ENCODE measurements around the gene PRKCZ.

The PRKCZ gene

DNA sequence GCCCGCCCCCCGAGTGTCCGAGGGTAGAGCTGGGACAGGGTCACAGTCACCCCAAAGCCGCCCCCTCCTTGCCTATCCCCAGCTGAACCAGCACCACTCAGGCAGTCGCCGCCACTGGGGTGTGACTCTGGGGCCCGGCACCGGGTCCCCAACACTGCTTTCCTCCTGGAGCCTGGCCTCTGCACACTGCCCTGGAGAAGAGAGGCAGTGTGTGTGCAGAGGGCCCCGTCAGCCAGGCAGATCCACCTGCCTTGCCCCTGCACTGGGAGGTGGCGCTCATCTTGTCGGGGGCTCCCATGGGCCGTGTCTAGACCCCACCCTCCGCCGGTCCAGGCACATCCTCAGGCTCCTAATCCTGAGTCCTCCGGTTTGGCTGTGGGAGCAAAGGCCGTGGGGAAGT is 128.7 kb downstream of the PRKCZ start:
- no peak overlapping the region for H3K4me3 ChIP-seq (ENCODE audit: low read depth, low read length)
- DNase-seq (ENCODE audit: low read depth), result no peak
- TF ChIP-seq, protein P1, sequence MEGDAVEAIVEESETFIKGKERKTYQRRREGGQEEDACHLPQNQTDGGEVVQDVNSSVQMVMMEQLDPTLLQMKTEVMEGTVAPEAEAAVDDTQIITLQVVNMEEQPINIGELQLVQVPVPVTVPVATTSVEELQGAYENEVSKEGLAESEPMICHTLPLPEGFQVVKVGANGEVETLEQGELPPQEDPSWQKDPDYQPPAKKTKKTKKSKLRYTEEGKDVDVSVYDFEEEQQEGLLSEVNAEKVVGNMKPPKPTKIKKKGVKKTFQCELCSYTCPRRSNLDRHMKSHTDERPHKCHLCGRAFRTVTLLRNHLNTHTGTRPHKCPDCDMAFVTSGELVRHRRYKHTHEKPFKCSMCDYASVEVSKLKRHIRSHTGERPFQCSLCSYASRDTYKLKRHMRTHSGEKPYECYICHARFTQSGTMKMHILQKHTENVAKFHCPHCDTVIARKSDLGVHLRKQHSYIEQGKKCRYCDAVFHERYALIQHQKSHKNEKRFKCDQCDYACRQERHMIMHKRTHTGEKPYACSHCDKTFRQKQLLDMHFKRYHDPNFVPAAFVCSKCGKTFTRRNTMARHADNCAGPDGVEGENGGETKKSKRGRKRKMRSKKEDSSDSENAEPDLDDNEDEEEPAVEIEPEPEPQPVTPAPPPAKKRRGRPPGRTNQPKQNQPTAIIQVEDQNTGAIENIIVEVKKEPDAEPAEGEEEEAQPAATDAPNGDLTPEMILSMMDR (IDR thresholded peaks at IDR 0.05; ENCODE audit: control insufficient read depth, extremely low read depth, insufficient read depth), result no peak

DNA sequence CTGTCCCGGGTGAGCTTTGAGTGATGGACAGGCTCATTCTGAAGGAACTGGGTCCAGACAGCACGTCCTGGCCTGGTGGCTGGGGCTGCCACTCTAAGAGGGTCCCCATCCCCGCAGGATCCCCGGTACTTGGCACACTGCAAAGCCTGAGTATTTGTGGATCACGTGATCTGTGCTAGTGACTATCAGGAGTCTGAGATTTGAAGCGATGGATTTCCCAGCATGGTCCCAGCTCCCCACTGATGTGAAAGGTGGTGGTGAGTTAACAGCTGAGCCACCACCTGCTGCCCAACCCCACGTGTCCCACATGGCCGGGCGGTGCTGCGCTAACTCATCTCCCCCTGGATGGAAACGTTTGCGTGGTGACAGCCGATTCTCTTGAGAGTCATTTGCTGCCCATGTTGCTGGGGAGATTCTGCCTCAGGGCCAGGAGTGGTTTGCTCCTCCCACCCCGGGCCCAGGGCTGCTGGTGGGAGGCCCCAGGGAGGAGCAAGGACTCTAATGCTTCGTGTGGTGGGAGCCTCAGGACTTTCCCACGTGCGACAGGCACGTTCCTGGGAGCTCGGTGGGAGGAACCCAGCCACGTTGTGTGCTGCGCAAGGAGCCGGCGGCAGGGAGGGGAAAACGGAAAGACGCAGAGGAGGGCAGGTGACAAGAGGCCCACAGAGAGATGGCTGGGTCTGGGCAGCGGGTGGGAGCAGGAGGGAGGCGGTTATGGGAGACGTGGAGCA is 129.2 kb downstream of the PRKCZ start:
- no peak for DNase-seq (ENCODE audit: low read depth)
- no peak overlapping the region for H3K4me3 ChIP-seq (ENCODE audit: low read depth, low read length)

DNA sequence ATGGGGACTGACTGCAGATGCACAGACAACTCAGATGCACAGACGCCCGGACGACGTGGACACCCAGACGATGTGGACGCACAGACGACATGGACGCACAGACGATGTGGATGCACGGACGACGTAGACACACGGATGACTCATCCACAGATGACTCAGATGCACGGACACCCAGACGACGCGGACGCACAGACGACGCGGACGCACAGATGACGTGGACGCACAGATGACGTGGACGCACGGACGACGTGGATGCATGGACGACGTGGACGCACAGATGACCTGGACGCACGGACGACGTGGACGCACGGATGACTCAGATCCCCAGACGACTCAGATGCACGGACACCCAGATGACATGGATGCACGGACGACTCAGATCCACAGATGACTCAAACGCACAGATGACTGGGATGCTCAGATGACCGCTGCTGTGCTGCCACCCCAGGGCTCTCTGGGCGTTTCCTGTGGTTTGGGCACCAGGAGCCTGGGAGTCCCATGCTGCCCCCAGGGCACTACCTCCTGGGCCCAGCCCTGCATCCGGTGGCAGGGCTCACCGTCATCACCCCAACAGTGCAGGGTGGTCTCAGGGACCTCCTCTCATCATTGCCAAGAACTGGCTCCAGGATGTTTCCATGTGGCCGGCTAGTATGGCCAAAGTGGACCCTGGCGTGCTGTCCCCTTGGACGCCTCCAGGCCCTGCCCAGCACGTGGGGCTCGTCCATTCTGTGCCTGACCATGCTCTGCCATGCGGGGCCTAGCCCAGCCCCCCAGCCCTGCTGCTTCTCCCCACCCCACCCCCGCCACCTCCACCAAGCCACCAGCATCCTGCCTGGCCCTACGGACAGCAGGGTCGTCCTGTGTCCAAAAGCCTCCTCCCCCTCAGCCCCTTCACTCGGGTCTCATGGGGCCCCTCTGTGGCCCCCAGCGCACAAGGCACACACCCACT is 130.4 kb downstream of the PRKCZ start:
- H3K4me3 ChIP-seq (ENCODE audit: low read depth, low read length), result no peak overlapping the region
- TF ChIP-seq, protein P1 (IDR thresholded peaks at IDR 0.05; ENCODE audit: control insufficient read depth, extremely low read depth, insufficient read depth), result no peak
- DNase-seq (ENCODE audit: low read depth), result no peak

More for the DNA sequence above, 129.2 kb downstream of the PRKCZ start:
- TF ChIP-seq, protein P1 (IDR thresholded peaks at IDR 0.05; ENCODE audit: control insufficient read depth, extremely low read depth, insufficient read depth), result no peak

DNA sequence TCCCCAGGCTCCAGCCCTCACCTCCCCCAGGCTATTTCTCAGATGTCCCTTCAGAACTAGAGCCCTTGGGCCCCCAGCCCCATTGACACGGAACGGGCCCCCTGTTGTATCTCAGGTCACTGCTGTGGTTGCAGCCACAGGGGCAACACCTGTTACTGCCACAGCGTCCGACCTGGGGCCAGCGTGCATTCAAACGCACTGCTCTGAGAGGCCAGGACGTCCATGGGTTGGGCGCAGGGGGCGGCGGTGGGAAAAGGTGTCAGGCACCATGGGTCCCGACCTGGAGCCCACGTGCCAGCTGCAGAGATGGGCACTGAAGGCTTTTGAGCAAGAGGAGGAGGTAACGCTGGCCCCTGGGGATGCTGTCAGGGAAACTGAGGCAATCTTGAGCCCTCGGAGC is 131.1 kb downstream of the PRKCZ start:
- no peak for DNase-seq (ENCODE audit: low read depth)
- TF ChIP-seq, protein P1 (IDR thresholded peaks at IDR 0.05; ENCODE audit: control insufficient read depth, extremely low read depth, insufficient read depth), result no peak
- no peak overlapping the region for H3K4me3 ChIP-seq (ENCODE audit: low read depth, low read length)

DNA sequence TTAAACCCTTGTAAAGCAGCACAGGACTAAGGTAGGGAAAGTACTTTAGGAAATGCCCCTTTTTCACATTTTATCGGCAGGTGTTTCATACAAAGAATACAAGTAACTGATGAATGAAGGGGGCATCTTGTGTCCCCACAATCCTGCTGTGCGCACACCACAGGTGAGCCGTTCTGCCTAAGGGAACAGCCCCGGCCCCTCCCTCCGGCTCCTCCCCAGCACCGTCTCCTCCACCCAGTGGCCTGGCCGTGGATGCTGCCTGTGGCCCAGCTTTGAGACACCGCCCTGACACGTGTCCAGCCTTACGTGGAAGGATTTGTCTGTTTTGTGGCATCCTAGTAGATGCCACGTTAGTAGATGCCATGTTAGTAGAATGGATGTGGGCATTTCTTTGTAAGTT is 131.5 kb downstream of the PRKCZ start:
- DNase-seq (ENCODE audit: low read depth), result no peak
- no peak overlapping the region for H3K4me3 ChIP-seq (ENCODE audit: low read depth, low read length)
- TF ChIP-seq, protein P1 (IDR thresholded peaks at IDR 0.05; ENCODE audit: control insufficient read depth, extremely low read depth, insufficient read depth), result no peak

DNA sequence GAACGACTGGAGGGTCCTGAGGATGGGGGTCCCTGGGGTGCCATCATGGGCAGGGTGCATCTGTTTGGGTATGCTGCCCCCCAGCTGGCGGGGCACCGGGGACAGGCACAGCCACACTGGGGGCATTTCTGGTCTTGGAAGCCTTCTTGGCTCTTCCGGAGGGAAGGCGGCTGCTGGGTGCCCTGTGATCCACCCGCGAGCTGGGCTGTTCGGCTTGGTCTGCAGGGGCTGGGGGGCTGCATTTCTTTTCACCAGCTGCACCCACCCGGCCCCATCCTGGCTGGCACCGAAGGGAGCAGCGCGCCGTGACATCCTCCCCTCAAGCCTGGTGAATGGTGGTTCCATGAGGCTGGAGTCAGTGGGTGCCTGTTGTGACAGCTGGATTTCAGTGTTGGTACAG is 132.2 kb downstream of the PRKCZ start:
- TF ChIP-seq, protein P1 (IDR thresholded peaks at IDR 0.05; ENCODE audit: control insufficient read depth, extremely low read depth, insufficient read depth), result no peak
- no peak overlapping the region for H3K4me3 ChIP-seq (ENCODE audit: low read depth, low read length)
- no peak for DNase-seq (ENCODE audit: low read depth)

Measured in LNCaP clone FGC (cell line).